Measurements from ENCODE around the gene CCL28.

GRCh38 chr5:43390471-43390870, 21.7 kb downstream of the CCL28 start:
- no peak for TF ChIP-seq CTCF (conservative IDR thresholded peaks at IDR 0.05 in 1 of 2, IDR thresholded peaks at IDR 0.05 in 1 of 2; ENCODE audit: low read depth in 1 of 2, low read length in 2 of 2)
- TF ChIP-seq EZH2 (IDR thresholded peaks at IDR 0.05; ENCODE audit: low read length, missing control alignments): no peak

Data from fibroblast of lung (primary cell).